CD4-positive, alpha-beta T cell treated with Interleukin-17A for 1 hour (primary cell): ENCODE results near the gene MRO.
A peak's percentile ranks its signal among the peaks of the same experiment; 100 is the strongest.
"Not testable (repeated sequence)": the region's sequence is repeated elsewhere in the genome, so short reads cannot be mapped to it uniquely, and the experiment has no call there.

ENCODE experiments used
- DNase-seq: peaks from one replicate; pipeline ENCODE4 v3.0.0-alpha.2; 2020

Gene MRO

GRCh38 chr18:50819728-50820378, at the start of gene MRO:
Gene MRO, minus strand, starts transcription at chr18:50820016. Its CDS starts 10,616 bp downstream, at chr18:50809400.
- peak; percentile 80 for DNase-seq

GRCh38 chr18:50869150-50869549, 49.3 kb upstream of the MRO start:
- no peak for DNase-seq

GRCh38 chr18:50866765-50867164, 46.9 kb upstream of the MRO start:
- DNase-seq: peak; percentile 13

- DNase-seq: no peak
Measured at GRCh38 chr18:50863840-50864375, 44.1 kb upstream of the MRO start.

- DNase-seq: no peak
Measured at GRCh38 chr18:50862401-50862800, 42.6 kb upstream of the MRO start.

- DNase-seq: no peak
Measured at GRCh38 chr18:50861617-50862016, 41.8 kb upstream of the MRO start.

- no peak for DNase-seq
Measured at GRCh38 chr18:50859793-50860555, 40.2 kb upstream of the MRO start.

GRCh38 chr18:50857694-50858093, 37.9 kb upstream of the MRO start:
- DNase-seq: no peak

GRCh38 chr18:50857166-50857565, 37.4 kb upstream of the MRO start:
- not testable (repeated sequence) for DNase-seq

- DNase-seq: no peak
Measured at GRCh38 chr18:50855976-50856757, 36.4 kb upstream of the MRO start.

- no peak for DNase-seq
Measured at GRCh38 chr18:50853863-50854271, 34.1 kb upstream of the MRO start.

- DNase-seq: no peak
Measured at GRCh38 chr18:50850307-50851065, 30.7 kb upstream of the MRO start.

GRCh38 chr18:50849419-50849821, 29.6 kb upstream of the MRO start:
- no peak for DNase-seq

GRCh38 chr18:50848991-50849390, 29.2 kb upstream of the MRO start:
- DNase-seq: no peak

- no peak for DNase-seq
Measured at GRCh38 chr18:50848061-50848551, 28.3 kb upstream of the MRO start.

- no peak for DNase-seq
Measured at GRCh38 chr18:50847192-50847591, 27.4 kb upstream of the MRO start.

GRCh38 chr18:50844960-50845359, 25.1 kb upstream of the MRO start:
- DNase-seq: no peak

GRCh38 chr18:50844554-50844953, 24.7 kb upstream of the MRO start:
- no peak for DNase-seq

GRCh38 chr18:50842846-50843245, 23.0 kb upstream of the MRO start:
- no peak for DNase-seq

- DNase-seq: no peak
Measured at GRCh38 chr18:50839996-50840395, 20.2 kb upstream of the MRO start.

- DNase-seq: no peak
Measured at GRCh38 chr18:50839341-50839740, 19.5 kb upstream of the MRO start.

- no peak for DNase-seq
Measured at GRCh38 chr18:50836521-50836957, 16.7 kb upstream of the MRO start.
